Fibroblast of lung (primary cell): ENCODE measurements around the gene IKBKE.

ENCODE experiments used
- EZH2 ChIP-seq: IDR thresholded peaks from 2 replicates; pipeline ENCODE4 v1.5.1; 2012; ENCODE audit warnings: low read length, control low read depth, mild to moderate bottlenecking; ENCODE audit errors: missing control alignments
- TF ChIP-seq, protein P1 (sequence below), 2 donors: IDR thresholded peaks in 1 of 2; conservative IDR thresholded peaks in 1 of 2; 1 replicate in 1 of 2; 2 replicates in 1 of 2; pipeline ENCODE4 v1.5.1; 2011 to 2012; ENCODE audit warnings: low read length in 2 of 2, control low read depth in 1 of 2, inconsistent platforms in 1 of 2, low read depth in 1 of 2, mild to moderate bottlenecking in 1 of 2

DNA sequence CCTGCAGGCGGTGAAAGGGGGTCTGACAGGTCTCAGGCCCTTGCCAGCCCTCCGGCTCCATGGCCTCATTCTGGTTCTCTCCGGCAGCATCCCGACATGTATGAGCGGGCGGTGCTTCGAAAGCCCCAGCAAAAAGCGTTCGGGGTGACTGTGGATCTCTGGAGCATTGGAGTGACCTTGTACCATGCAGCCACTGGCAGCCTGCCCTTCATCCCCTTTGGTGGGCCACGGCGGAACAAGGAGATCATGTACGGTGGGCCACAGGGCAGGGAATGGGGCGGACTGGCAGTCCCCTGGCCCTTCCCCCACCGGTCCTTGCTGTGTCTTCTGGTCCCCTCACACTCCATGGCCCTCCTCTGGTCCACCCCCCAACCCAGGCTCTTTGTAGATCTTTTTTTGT, 6.3 kb downstream of the IKBKE start:
- no peak for TF ChIP-seq EZH2
- TF ChIP-seq, protein P1, sequence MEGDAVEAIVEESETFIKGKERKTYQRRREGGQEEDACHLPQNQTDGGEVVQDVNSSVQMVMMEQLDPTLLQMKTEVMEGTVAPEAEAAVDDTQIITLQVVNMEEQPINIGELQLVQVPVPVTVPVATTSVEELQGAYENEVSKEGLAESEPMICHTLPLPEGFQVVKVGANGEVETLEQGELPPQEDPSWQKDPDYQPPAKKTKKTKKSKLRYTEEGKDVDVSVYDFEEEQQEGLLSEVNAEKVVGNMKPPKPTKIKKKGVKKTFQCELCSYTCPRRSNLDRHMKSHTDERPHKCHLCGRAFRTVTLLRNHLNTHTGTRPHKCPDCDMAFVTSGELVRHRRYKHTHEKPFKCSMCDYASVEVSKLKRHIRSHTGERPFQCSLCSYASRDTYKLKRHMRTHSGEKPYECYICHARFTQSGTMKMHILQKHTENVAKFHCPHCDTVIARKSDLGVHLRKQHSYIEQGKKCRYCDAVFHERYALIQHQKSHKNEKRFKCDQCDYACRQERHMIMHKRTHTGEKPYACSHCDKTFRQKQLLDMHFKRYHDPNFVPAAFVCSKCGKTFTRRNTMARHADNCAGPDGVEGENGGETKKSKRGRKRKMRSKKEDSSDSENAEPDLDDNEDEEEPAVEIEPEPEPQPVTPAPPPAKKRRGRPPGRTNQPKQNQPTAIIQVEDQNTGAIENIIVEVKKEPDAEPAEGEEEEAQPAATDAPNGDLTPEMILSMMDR (conservative IDR thresholded peaks at IDR 0.05 in 1 of 2, IDR thresholded peaks at IDR 0.05 in 1 of 2; ENCODE audit: low read depth in 1 of 2, low read length in 2 of 2) = no peak
